Astrocyte (in vitro differentiated cells and primary cell): ENCODE measurements around the gene BSN. TPM values are rescaled to one million over a fixed set of nuclear protein-coding genes. Genes with fewer than 3 reads are reported as not detected.

ENCODE experiments used
- DNase-seq: peaks from one replicate; pipeline ENCODE4 v3.0.0-alpha.2; 2010; ENCODE audit warnings: low read depth
- FAIRE-seq: peaks from 2 replicates; lab custom pipeline; 2011; peaks lifted over from hg19 to GRCh38; lab: Jason Lieb, UNC
- H2AFZ ChIP-seq: 2 replicates; pipeline ENCODE4 v1.6.0; 2012; ENCODE audit warnings: low read depth, low read length, inconsistent platforms
- H3K27ac ChIP-seq: 2 replicates; pipeline ENCODE4 v1.5.1; 2011; ENCODE audit warnings: low read depth, low read length, inconsistent platforms
- H3K27me3 ChIP-seq: 2 replicates; pipeline ENCODE4 v1.6.0; 2011; ENCODE audit warnings: low read length, inconsistent platforms; ENCODE audit not compliant: insufficient read depth
- H3K36me3 ChIP-seq: 2 replicates; pipeline ENCODE4 v1.5.1; 2011; ENCODE audit warnings: low read length, inconsistent platforms; ENCODE audit not compliant: insufficient read depth
- H3K4me1 ChIP-seq: 2 replicates; pipeline ENCODE4 v1.5.1; 2011; ENCODE audit warnings: low read length, inconsistent platforms; ENCODE audit not compliant: insufficient read depth
- H3K4me2 ChIP-seq: 2 replicates; pipeline ENCODE4 v1.6.0; 2012; ENCODE audit warnings: low read length, inconsistent platforms
- H3K4me3 ChIP-seq: 2 replicates; pipeline ENCODE4 v1.5.1; 2011; ENCODE audit warnings: low read depth, mild to moderate bottlenecking, low read length, inconsistent platforms; ENCODE audit not compliant: insufficient read depth
- H3K79me2 ChIP-seq: 2 replicates; pipeline ENCODE4 v1.6.0; 2012; ENCODE audit warnings: mild to moderate bottlenecking, low read length, inconsistent platforms; ENCODE audit not compliant: insufficient read depth
- H3K9ac ChIP-seq: 2 replicates; pipeline ENCODE4 v1.6.0; 2012; ENCODE audit warnings: mild to moderate bottlenecking, low read length, inconsistent platforms
- H3K9me3 ChIP-seq: 2 replicates; pipeline ENCODE4 v1.5.1; 2012; ENCODE audit warnings: low read depth, mild to moderate bottlenecking, low read length, inconsistent platforms; ENCODE audit not compliant: insufficient read depth
- H4K20me1 ChIP-seq: 2 replicates; pipeline ENCODE4 v1.6.0; 2012; ENCODE audit warnings: low read length, inconsistent platforms; ENCODE audit not compliant: insufficient read depth
- H3K27ac Mint-ChIP-seq: one replicate; pipeline ENCODE4 v1.8.0; 2021; ENCODE audit warnings: mild to moderate bottlenecking, mixed read lengths; ENCODE audit not compliant: unreplicated experiment
- H3K27me3 Mint-ChIP-seq: one replicate; pipeline ENCODE4 v1.8.0; 2021; ENCODE audit warnings: low read depth, mixed read lengths; ENCODE audit not compliant: unreplicated experiment
- H3K36me3 Mint-ChIP-seq: one replicate; pipeline ENCODE4 v1.8.0; 2021; ENCODE audit warnings: low read depth, mixed read lengths; ENCODE audit not compliant: unreplicated experiment
- H3K4me1 Mint-ChIP-seq: one replicate; pipeline ENCODE4 v1.8.0; 2021; ENCODE audit warnings: low read depth, mixed read lengths; ENCODE audit not compliant: unreplicated experiment
- H3K4me3 Mint-ChIP-seq: one replicate; pipeline ENCODE4 v1.8.0; 2021; ENCODE audit warnings: mild to moderate bottlenecking, moderate library complexity, mixed read lengths; ENCODE audit not compliant: unreplicated experiment
- H3K9me3 Mint-ChIP-seq: one replicate; pipeline ENCODE4 v1.8.0; 2021; ENCODE audit warnings: mild to moderate bottlenecking, mixed read lengths; ENCODE audit not compliant: unreplicated experiment
- CTCF ChIP-seq: IDR thresholded peaks from 2 replicates; pipeline ENCODE4 v1.5.1; 2011; ENCODE audit warnings: low read depth, mild to moderate bottlenecking, inconsistent platforms, low read length, moderate library complexity; ENCODE audit not compliant: insufficient read depth
- EZH2 ChIP-seq: IDR thresholded peaks from 2 replicates; pipeline ENCODE4 v1.6.1; 2012; ENCODE audit warnings: mild to moderate bottlenecking, low read length, inconsistent platforms; ENCODE audit not compliant: insufficient read depth
- total RNA-seq: library from RNA; stranded (reverse); gene quantifications from 2 replicates; pipeline ENCODE4 v1.2.1, GENCODE V29; 2021

Gene BSN
- total RNA-seq, 1 donor from 2014 or later, result 0.86 TPM

GRCh38 chr3:49665822-49666519 is 111.7 kb downstream of the BSN start:
- H4K20me1 ChIP-seq, result no peaks in the 10 kb centered on the region
- H3K9me3 ChIP-seq, result no peaks in the 10 kb centered on the region
- H3K36me3 ChIP-seq, result no peaks in the 10 kb centered on the region
- H3K9me3 Mint-ChIP-seq, result no peaks in the 10 kb centered on the region
- H3K4me1 Mint-ChIP-seq, result peaks cover 16% of the 10 kb centered on the region
- no peak overlapping the region for H3K27ac ChIP-seq
- no peak overlapping the region for H3K27ac Mint-ChIP-seq
- no peak overlapping the region for H3K9ac ChIP-seq
- H3K4me1 ChIP-seq, result peaks cover 12% of the 10 kb centered on the region
- no peaks in the 10 kb centered on the region for H3K79me2 ChIP-seq
- no peak overlapping the region for H3K4me2 ChIP-seq
- TF ChIP-seq CTCF, result no peak
- TF ChIP-seq EZH2, result no peak
- FAIRE-seq (no peak), DNase-seq (no peak)
- no peak overlapping the region for H3K4me3 Mint-ChIP-seq
- no peak overlapping the region for H2AFZ ChIP-seq
- no peak overlapping the region for H3K4me3 ChIP-seq
- peaks cover 2% of the 10 kb centered on the region for H3K36me3 Mint-ChIP-seq
- peaks cover 8% of the 10 kb centered on the region for H3K27me3 Mint-ChIP-seq
- no peaks in the 10 kb centered on the region for H3K27me3 ChIP-seq

- H3K27me3 Mint-ChIP-seq, result peaks cover 5% of the 10 kb centered on the region
- FAIRE-seq (peak; percentile 32), DNase-seq (no peak)
- no peak overlapping the region for H3K4me3 ChIP-seq
- H3K27ac ChIP-seq, result no peak overlapping the region
- H2AFZ ChIP-seq, result no peak overlapping the region
- H3K27ac Mint-ChIP-seq, result no peak overlapping the region
- no peaks in the 10 kb centered on the region for H3K79me2 ChIP-seq
- no peak overlapping the region for H3K4me3 Mint-ChIP-seq
- H3K4me2 ChIP-seq, result no peak overlapping the region
- H3K4me1 Mint-ChIP-seq, result peaks cover 16% of the 10 kb centered on the region
- no peaks in the 10 kb centered on the region for H3K27me3 ChIP-seq
- no peaks in the 10 kb centered on the region for H3K36me3 Mint-ChIP-seq
- H4K20me1 ChIP-seq, result peaks cover 5% of the 10 kb centered on the region
- H3K4me1 ChIP-seq, result peaks cover 12% of the 10 kb centered on the region
- H3K9me3 Mint-ChIP-seq, result no peaks in the 10 kb centered on the region
- H3K9ac ChIP-seq, result no peak overlapping the region
- TF ChIP-seq EZH2 (no peak), CTCF (no peak)
- H3K9me3 ChIP-seq, result no peaks in the 10 kb centered on the region
- no peaks in the 10 kb centered on the region for H3K36me3 ChIP-seq
Observed at GRCh38 chr3:49666592-49666991, 112.3 kb downstream of the BSN start.
